GM12873 (cell line): Measurements from ENCODE around the gene MARF1.
A peak's percentile ranks its signal among the peaks of the same experiment; 100 is the strongest.

ENCODE experiments used
- TF ChIP-seq, protein P1 (sequence below): IDR thresholded peaks from 2 replicates; pipeline ENCODE4 v1.5.1; 2012; ENCODE audit warnings: low read depth, mild to moderate bottlenecking, moderate library complexity, low read length, control low read depth; ENCODE audit not compliant: insufficient read depth; ENCODE audit errors: missing control alignments

MARF1 gene

DNA sequence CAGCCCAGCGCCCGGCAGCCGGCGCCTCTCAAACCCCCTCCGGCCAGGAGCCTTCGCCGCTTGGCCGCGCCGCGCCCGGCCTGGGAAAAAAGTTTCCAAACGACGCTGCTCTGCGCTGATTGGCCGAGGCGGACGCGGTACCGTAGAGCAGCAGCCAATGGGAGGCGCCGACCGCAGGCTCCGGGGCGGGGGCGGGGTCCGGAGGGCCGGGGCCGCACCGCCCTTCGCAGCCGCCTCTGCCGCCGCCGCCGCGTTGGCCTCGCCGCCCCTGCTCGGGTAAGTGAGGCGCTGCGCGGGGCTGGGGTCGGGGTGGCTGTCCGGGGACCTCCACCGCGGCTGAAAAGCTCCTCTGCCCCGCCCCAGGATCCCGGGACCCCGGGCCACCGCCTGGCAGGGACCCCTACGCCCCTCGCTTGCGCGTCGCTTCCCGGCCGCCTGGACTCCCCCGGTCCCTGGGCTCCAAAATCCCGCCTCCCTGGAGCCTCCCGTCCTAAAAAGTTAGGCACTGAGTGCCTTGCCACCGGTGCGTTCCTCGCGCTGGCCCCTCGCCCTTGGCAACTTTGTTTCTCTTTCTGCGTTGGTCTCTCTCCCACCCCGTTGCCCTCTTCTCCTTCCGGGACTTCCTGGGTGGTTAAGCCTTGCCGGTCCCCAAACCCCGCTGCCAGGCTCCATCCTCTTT is 7.2 kb upstream of the MARF1 start, which contains the start of gene NDE1:
TSS of gene NDE1 (plus strand) at position 227 of the 679 bp plus-strand sequence. CDS start 14,534 bp downstream, outside the sequence.
- TF ChIP-seq, protein P1, sequence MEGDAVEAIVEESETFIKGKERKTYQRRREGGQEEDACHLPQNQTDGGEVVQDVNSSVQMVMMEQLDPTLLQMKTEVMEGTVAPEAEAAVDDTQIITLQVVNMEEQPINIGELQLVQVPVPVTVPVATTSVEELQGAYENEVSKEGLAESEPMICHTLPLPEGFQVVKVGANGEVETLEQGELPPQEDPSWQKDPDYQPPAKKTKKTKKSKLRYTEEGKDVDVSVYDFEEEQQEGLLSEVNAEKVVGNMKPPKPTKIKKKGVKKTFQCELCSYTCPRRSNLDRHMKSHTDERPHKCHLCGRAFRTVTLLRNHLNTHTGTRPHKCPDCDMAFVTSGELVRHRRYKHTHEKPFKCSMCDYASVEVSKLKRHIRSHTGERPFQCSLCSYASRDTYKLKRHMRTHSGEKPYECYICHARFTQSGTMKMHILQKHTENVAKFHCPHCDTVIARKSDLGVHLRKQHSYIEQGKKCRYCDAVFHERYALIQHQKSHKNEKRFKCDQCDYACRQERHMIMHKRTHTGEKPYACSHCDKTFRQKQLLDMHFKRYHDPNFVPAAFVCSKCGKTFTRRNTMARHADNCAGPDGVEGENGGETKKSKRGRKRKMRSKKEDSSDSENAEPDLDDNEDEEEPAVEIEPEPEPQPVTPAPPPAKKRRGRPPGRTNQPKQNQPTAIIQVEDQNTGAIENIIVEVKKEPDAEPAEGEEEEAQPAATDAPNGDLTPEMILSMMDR, result no peak

DNA sequence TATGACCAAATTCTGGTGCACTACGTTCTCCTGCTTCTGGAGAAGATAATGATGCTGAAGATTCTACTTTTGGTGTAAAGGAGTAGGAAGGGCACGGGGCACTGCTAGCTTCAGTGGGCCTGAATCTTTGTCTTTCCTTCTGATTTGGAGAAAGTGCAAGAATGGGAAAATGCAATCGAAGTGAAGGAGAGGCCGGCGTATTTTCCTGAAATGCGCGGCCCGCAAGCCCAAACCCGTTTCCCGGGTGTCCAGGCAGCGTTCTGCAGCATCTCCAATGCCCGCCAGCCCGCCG is 6.7 kb upstream of the MARF1 start:
- TF ChIP-seq, protein P1, result no peak

DNA sequence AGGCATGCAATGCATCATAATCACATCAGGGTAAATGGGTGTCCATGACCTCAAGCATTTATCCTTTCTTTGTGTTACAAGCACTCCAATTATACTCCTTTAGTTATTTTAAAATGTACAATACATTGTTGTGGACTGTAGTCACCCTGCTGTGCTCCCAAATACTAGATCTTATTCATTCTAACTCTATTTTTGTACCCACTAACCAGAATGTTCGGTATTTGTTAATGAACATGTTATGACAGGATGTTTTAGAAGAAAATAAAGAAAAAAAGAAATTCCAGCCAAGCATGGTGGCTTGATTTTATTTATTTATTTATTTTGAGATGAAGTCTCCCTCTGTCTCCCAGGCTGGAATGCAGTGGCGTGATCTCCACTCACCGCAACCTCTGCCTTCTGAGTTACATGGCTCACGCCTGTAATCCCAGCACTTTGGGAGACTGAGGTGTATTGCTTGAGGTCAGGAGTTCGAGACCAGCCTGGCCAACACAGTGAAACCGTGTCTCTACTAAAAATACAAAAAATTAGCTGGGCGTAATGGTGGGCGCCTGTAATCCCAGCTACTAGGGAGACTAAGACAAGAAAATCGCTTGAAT is 5.3 kb upstream of the MARF1 start:
- TF ChIP-seq, protein P1, result no peak

DNA sequence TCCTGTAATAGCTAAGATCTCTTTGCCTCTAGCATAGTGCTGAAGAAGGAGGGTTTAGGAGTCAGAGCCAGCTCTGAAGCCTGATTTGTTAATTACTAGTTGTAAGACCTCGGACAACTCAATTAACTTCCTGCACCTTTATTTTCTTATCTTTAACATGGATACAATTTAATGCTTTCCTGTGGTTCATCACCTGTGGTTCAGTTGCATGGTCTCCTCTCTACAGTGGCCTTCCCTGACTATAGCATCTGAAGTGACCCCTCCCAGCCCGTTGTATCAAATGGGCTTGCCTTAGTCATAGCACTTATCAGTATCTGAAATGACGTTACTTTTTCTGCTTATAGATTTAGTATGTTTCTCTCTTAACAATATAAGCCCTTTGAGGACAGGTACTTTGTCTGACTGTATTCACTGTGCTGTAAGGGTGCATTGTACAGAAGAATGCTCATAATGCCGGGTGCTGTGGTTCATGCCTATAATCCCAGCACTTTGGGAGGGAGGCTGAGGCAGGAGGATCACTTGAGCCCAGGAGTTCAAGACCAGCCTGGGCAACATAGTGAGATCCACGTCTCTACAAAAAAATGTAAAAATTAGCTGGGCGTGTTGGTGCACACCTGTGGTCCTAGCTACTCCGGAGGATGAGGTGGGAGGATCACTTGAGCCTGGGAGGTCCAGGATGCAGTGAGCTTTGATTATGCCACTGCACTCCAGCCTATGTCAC is 4.5 kb upstream of the MARF1 start:
- TF ChIP-seq, protein P1, result no peak

- TF ChIP-seq, protein P1, result no peak
Measured at GRCh38 chr16:15644267-15644961, 1.5 kb upstream of the MARF1 start.

DNA sequence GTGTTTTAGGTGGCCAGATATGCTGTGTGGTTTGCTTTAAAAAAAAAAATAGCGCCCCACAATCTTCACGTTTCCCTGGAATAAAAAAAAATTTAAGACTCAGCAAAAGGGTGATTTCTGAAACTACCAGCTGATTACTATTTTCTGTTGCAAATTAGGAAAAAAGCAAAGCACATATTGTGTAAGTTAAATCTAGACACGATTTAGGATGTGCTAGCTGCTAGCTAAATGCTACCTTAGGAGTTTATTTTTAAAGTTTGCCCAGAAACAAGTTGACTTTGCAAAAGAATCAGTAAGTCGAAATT is 944 bp upstream of the MARF1 start:
- TF ChIP-seq, protein P1, result no peak

DNA sequence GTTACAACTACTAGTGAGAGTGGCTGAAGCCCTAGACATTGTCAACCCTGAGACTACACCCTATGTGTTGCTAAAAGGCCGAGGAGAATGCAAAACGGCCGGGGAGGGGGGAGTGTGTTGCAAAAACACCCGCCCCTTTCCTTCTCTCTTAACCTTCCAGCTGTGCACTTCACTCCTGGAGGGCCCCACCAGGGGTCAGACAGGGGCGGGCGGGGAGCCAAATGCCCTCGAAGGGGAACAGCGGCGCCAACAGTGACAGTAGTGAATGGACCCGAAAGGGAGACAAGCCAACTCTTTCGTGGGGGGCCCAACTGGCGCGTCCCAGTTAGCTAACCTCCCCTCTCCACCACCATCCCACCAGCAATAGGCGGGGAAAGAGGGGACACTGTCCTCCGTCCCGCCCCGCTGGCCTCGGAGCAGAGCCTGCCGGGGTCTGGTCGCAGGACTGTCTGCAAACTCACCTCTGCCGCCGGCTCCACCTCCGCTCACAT is 352 bp downstream of the MARF1 start:
- TF ChIP-seq, protein P1, result peak; percentile 55
